Peyer's patch (tissue), 4 donors: ENCODE measurements around the gene HBA2.

Experiments used
- CTCF ChIP-seq, 6 experiments: fragments of 450-650 bp in 4 of 6; fragments of 200-600 bp in 2 of 6; sonication (generic) in 1 of 6; IDR thresholded peaks; one replicate each; pipeline ENCODE4 v1.5.1; 2017 to 2019; ENCODE audit warnings: antibody characterized with exemption in 6 of 6, mild to moderate bottlenecking in 3 of 6, moderate library complexity in 1 of 6
- POLR2A ChIP-seq, 2 donors: fragments of 450-650 bp; IDR thresholded peaks; one replicate each; pipeline ENCODE4 v1.5.1; 2017; ENCODE audit warnings: antibody characterized with exemption in 2 of 2, mild to moderate bottlenecking in 2 of 2, moderate library complexity in 2 of 2

- TF ChIP-seq POLR2A (IDR thresholded peaks at IDR 0.05) (no peak), CTCF (IDR thresholded peaks at IDR 0.05) (no peak)
These were observed 4.3 kb upstream of the HBA2 start for GRCh38 chr16:168424-168823.
